ENCODE measurements around the gene PA2G4. TPM values are rescaled to one million over a fixed set of nuclear protein-coding genes. Genes with fewer than 3 reads are reported as not detected.

The PA2G4 gene
- total and polyA plus RNA-seq, 2 experiments from 2014 or later: 87.9 to 102 TPM

- Histone ChIP-seq H3K27ac (no peak overlapping the region), H3K9me3 (ENCODE audit: low read depth) (no peaks in the 10 kb centered on the region), H3K9me2 (replicated peaks; ENCODE audit: insufficient read depth) (no peaks in the 10 kb centered on the region), H3K4me1 (ENCODE audit: insufficient read depth) (peaks cover 14% of the 10 kb centered on the region), H2AFZ (no peak overlapping the region), H3K4me3 (no peak overlapping the region), H3K36me3 (replicated peaks; ENCODE audit: insufficient read depth, low read depth) (no peaks in the 10 kb centered on the region), H4K20me1 (ENCODE audit: insufficient read depth, poor library complexity, severe bottlenecking) (no peaks in the 10 kb centered on the region), H3K27me3 (no peaks in the 10 kb centered on the region), H3K4me2 (no peak overlapping the region), H3K79me2 (no peaks in the 10 kb centered on the region)
- no peak for DNase-seq (ENCODE audit: low spot score)
- WGBS (ENCODE audit: low lambda C conversion rate, missing lambda C conversion rate): 93% methylated on average over 3 of the region's 3 CpGs
- TF ChIP-seq EZH2phosphoT487 (IDR thresholded peaks at IDR 0.05; ENCODE audit: low read depth, severe bottlenecking, unreplicated experiment): no peak
- no peak for TF ChIP-seq CTCF (IDR thresholded peaks at IDR 0.05; ENCODE audit: poor library complexity)
- no peak for TF ChIP-seq EZH2 (IDR thresholded peaks at IDR 0.05; ENCODE audit: borderline replicate concordance)
Measured at GRCh38 chr12:56145217-56145616, 40.9 kb downstream of the PA2G4 start.

GRCh38 chr12:56146492-56147460 is 42.4 kb downstream of the PA2G4 start:
- Histone ChIP-seq H4K20me1 (ENCODE audit: insufficient read depth, poor library complexity, severe bottlenecking) (no peaks in the 10 kb centered on the region), H3K27me3 (no peaks in the 10 kb centered on the region), H3K9me2 (replicated peaks; ENCODE audit: insufficient read depth) (no peaks in the 10 kb centered on the region), H3K4me1 (ENCODE audit: insufficient read depth) (peaks cover 18% of the 10 kb centered on the region), H3K27ac (peak overlapping the region; percentile 21), H3K4me2 (no peak overlapping the region), H3K36me3 (replicated peaks; ENCODE audit: insufficient read depth, low read depth) (no peaks in the 10 kb centered on the region), H3K4me3 (no peak overlapping the region), H3K79me2 (no peaks in the 10 kb centered on the region), H3K9me3 (ENCODE audit: low read depth) (no peaks in the 10 kb centered on the region), H2AFZ (no peak overlapping the region)
- peak; percentile 41 for DNase-seq (ENCODE audit: low spot score)
- no peak for TF ChIP-seq EZH2phosphoT487 (IDR thresholded peaks at IDR 0.05; ENCODE audit: low read depth, severe bottlenecking, unreplicated experiment)
- no peak for TF ChIP-seq EZH2 (IDR thresholded peaks at IDR 0.05; ENCODE audit: borderline replicate concordance)
- TF ChIP-seq CTCF (IDR thresholded peaks at IDR 0.05; ENCODE audit: poor library complexity): no peak
- 80% methylated on average over 13 of the region's 13 CpGs for whole genome bisulfite sequencing (ENCODE audit: low lambda C conversion rate, missing lambda C conversion rate)

GRCh38 chr12:56150563-56150962 is 46.2 kb downstream of the PA2G4 start:
- Histone ChIP-seq H3K4me2 (no peak overlapping the region), H2AFZ (no peak overlapping the region), H3K9me2 (replicated peaks; ENCODE audit: insufficient read depth) (no peaks in the 10 kb centered on the region), H3K4me1 (ENCODE audit: insufficient read depth) (peaks cover 27% of the 10 kb centered on the region), H3K27me3 (no peaks in the 10 kb centered on the region), H3K9me3 (ENCODE audit: low read depth) (no peaks in the 10 kb centered on the region), H3K79me2 (peaks cover 19% of the 10 kb centered on the region), H3K27ac (no peak overlapping the region), H3K4me3 (no peak overlapping the region), H3K36me3 (replicated peaks; ENCODE audit: insufficient read depth, low read depth) (no peaks in the 10 kb centered on the region), H4K20me1 (ENCODE audit: insufficient read depth, poor library complexity, severe bottlenecking) (no peaks in the 10 kb centered on the region)
- 73% methylated on average over 3 of the region's 3 CpGs for WGBS (ENCODE audit: low lambda C conversion rate, missing lambda C conversion rate)
- TF ChIP-seq EZH2phosphoT487 (IDR thresholded peaks at IDR 0.05; ENCODE audit: low read depth, severe bottlenecking, unreplicated experiment) (no peak), EZH2 (IDR thresholded peaks at IDR 0.05; ENCODE audit: borderline replicate concordance) (no peak)
- no peak for DNase-seq (ENCODE audit: low spot score)

GRCh38 chr12:56151672-56152131 is 47.3 kb downstream of the PA2G4 start:
- peaks cover 20% of the 10 kb centered on the region for H3K4me1 ChIP-seq (ENCODE audit: insufficient read depth)
- peak overlapping the region; percentile 76 for H3K4me3 ChIP-seq
- peak overlapping the region; percentile 91 for H3K4me2 ChIP-seq
- peaks cover 19% of the 10 kb centered on the region for H3K79me2 ChIP-seq
- peak; percentile 32 for TF ChIP-seq CTCF (IDR thresholded peaks at IDR 0.05; ENCODE audit: poor library complexity)
- TF ChIP-seq EZH2phosphoT487 (IDR thresholded peaks at IDR 0.05; ENCODE audit: low read depth, severe bottlenecking, unreplicated experiment): no peak
- no peak for TF ChIP-seq EZH2 (IDR thresholded peaks at IDR 0.05; ENCODE audit: borderline replicate concordance)
- WGBS (ENCODE audit: low lambda C conversion rate, missing lambda C conversion rate): 10% methylated on average over 12 of the region's 12 CpGs
- peak overlapping the region; percentile 82 for H2AFZ ChIP-seq
- no peaks in the 10 kb centered on the region for H3K9me3 ChIP-seq (ENCODE audit: low read depth)
- no peaks in the 10 kb centered on the region for H3K27me3 ChIP-seq
- H3K27ac ChIP-seq: peak overlapping the region; percentile 95
- no peaks in the 10 kb centered on the region for H4K20me1 ChIP-seq (ENCODE audit: insufficient read depth, poor library complexity, severe bottlenecking)
- DNase-seq (ENCODE audit: low spot score): peak; percentile 82
- H3K36me3 ChIP-seq (replicated peaks; ENCODE audit: insufficient read depth, low read depth): no peaks in the 10 kb centered on the region
- no peaks in the 10 kb centered on the region for H3K9me2 ChIP-seq (replicated peaks; ENCODE audit: insufficient read depth)
